GM12872 (cell line): ENCODE measurements around the gene SERPINA9.

Experiments used
- CTCF ChIP-seq: IDR thresholded peaks from 3 replicates; pipeline ENCODE4 v1.5.1; 2011; ENCODE audit warnings: low read depth, mild to moderate bottlenecking, low read length, moderate library complexity; ENCODE audit not compliant: insufficient read depth

SERPINA9 gene

DNA sequence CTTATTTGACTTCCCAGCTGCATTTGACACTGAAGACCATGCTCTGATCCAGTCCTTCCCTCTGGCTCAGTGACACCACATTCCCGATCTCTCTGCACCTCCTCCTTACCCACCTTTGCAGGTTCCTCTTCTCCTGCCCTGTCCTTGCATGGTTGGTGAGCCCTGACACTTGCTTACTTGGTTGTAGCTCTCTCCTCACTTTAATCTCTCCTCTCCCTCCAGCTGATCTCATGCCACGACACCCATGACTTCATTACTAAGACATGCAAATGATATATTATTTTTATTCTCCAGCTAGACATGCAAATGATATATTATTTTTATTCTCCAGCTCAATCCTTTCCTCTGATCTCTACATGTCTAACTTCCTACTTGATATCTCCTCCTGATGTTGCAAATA, at the start of gene SERPINA9:
Gene SERPINA9, minus strand, starts transcription at position 175 of the 400 bp plus-strand sequence. CDS start 6,357 bp downstream, outside the sequence.
- no peak for TF ChIP-seq CTCF

- TF ChIP-seq CTCF, result no peak
These were observed 48.1 kb upstream of the SERPINA9 start for GRCh38 chr14:94524093-94524492.

- TF ChIP-seq CTCF, result no peak
These were observed 47.3 kb upstream of the SERPINA9 start for GRCh38 chr14:94523265-94523664.

GRCh38 chr14:94522115-94522724, 46.2 kb upstream of the SERPINA9 start:
- TF ChIP-seq CTCF, result no peak

- no peak for TF ChIP-seq CTCF
These were observed 45.5 kb upstream of the SERPINA9 start for GRCh38 chr14:94521375-94522114.

GRCh38 chr14:94517641-94518257, 41.8 kb upstream of the SERPINA9 start:
- no peak for TF ChIP-seq CTCF

DNA sequence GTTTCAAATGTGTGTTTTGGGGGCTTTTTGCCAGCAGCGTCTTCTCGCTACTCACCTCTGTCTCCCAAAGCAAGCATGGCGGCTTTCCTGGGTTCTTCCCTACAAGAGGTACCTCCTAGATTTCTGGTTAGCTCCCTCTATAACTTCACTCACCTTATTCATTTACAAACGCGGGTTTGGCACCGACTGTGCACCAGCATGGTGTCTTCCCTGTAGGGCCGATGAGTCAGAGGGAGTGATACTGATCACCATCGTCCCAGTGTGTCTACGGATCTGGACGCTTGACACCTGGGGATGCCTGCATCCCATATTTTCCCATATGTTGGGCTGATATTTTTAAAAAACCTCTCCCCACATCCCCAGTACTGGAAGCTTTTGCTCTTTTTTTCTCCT, 41.2 kb upstream of the SERPINA9 start:
- no peak for TF ChIP-seq CTCF
